Measurements from ENCODE around the gene VSIG4. TPM values are rescaled to one million over a fixed set of nuclear protein-coding genes. Genes with fewer than 3 reads are reported as not detected.

VSIG4 gene
- total and polyA plus RNA-seq, 2 experiments from 2014 or later: not detected

- DNase-seq: no peak
- Histone ChIP-seq H3K4me3 (no peak overlapping the region), H2AFZ (no peak overlapping the region), H3K4me2 (ENCODE audit: unreplicated experiment) (no peak overlapping the region), H3K9me3 (ENCODE audit: low read depth) (no peaks in the 10 kb centered on the region), H3K4me1 (ENCODE audit: insufficient read depth) (no peaks in the 10 kb centered on the region), H3K27me3 (replicated peaks; ENCODE audit: insufficient read depth) (no peaks in the 10 kb centered on the region), H3K79me2 (ENCODE audit: insufficient read depth) (no peaks in the 10 kb centered on the region), H3K9ac (no peak overlapping the region), H3K36me3 (ENCODE audit: low read depth) (no peaks in the 10 kb centered on the region), H3F3A (ENCODE audit: insufficient read depth) (no peaks in the 10 kb centered on the region), H3K9me2 (ENCODE audit: insufficient read depth) (no peaks in the 10 kb centered on the region), H4K20me1 (ENCODE audit: insufficient read depth) (no peaks in the 10 kb centered on the region), H3K27ac (no peak overlapping the region)
- no peak for TF ChIP-seq EZH2phosphoT487 (IDR thresholded peaks at IDR 0.05; ENCODE audit: insufficient read depth, low read depth)
- no peak for TF ChIP-seq EZH2 (IDR thresholded peaks at IDR 0.05; ENCODE audit: insufficient read depth, poor library complexity, severe bottlenecking)
- in situ Hi-C loops (cut with MboI): loop anchor here (25.0 kb wide), 1 partner anchor 702 kb away; no protein-coding TSS in a partner anchor
These were observed 4.2 kb downstream of the VSIG4 start for GRCh38 chrX:66035667-66036066.

- H2AFZ ChIP-seq: no peak overlapping the region
These were observed 9.2 kb downstream of the VSIG4 start for GRCh38 chrX:66030505-66031317.

GRCh38 chrX:66028936-66029335 is 10.9 kb downstream of the VSIG4 start:
- no peak overlapping the region for H3K27ac ChIP-seq
- H3K9me3 ChIP-seq (ENCODE audit: low read depth): no peaks in the 10 kb centered on the region
- in situ Hi-C loops (cut with MboI): loop anchor here (25.0 kb wide), 1 partner anchor 708 kb away; no protein-coding TSS in a partner anchor
- H3K36me3 ChIP-seq (ENCODE audit: low read depth): no peaks in the 10 kb centered on the region
- no peak overlapping the region for H3K4me3 ChIP-seq
- H3K4me1 ChIP-seq (ENCODE audit: insufficient read depth): no peaks in the 10 kb centered on the region
- no peaks in the 10 kb centered on the region for H3K27me3 ChIP-seq (replicated peaks; ENCODE audit: insufficient read depth)
- H2AFZ ChIP-seq: no peak overlapping the region
- no peaks in the 10 kb centered on the region for H3K79me2 ChIP-seq (ENCODE audit: insufficient read depth)
- WGBS, 2 experiments (ENCODE audit: low coverage in 1 of 2, low lambda C conversion rate in 2 of 2, missing lambda C conversion rate in 2 of 2): 31 to 59% methylated on average over 2 of the region's 2 CpGs
- no peaks in the 10 kb centered on the region for H3F3A ChIP-seq (ENCODE audit: insufficient read depth)
- no peak overlapping the region for H3K9ac ChIP-seq
- H3K4me2 ChIP-seq (ENCODE audit: unreplicated experiment): no peak overlapping the region
- H3K9me2 ChIP-seq (ENCODE audit: insufficient read depth): no peaks in the 10 kb centered on the region
- DNase-seq: no peak
- no peaks in the 10 kb centered on the region for H4K20me1 ChIP-seq (ENCODE audit: insufficient read depth)
- TF ChIP-seq EZH2phosphoT487 (IDR thresholded peaks at IDR 0.05; ENCODE audit: insufficient read depth, low read depth): no peak
- TF ChIP-seq EZH2 (IDR thresholded peaks at IDR 0.05; ENCODE audit: insufficient read depth, poor library complexity, severe bottlenecking): no peak

More at GRCh38 chrX:66030505-66031317, 9.2 kb downstream of the VSIG4 start:
- Histone ChIP-seq H3K4me1 (ENCODE audit: insufficient read depth) (no peaks in the 10 kb centered on the region), H3K4me2 (ENCODE audit: unreplicated experiment) (no peak overlapping the region), H3K4me3 (no peak overlapping the region), H3K79me2 (ENCODE audit: insufficient read depth) (no peaks in the 10 kb centered on the region), H3K9ac (no peak overlapping the region), H3K27ac (no peak overlapping the region), H3K27me3 (replicated peaks; ENCODE audit: insufficient read depth) (no peaks in the 10 kb centered on the region), H4K20me1 (ENCODE audit: insufficient read depth) (no peaks in the 10 kb centered on the region), H3K36me3 (ENCODE audit: low read depth) (no peaks in the 10 kb centered on the region), H3K9me2 (ENCODE audit: insufficient read depth) (no peaks in the 10 kb centered on the region), H3K9me3 (ENCODE audit: low read depth) (no peaks in the 10 kb centered on the region), H3F3A (ENCODE audit: insufficient read depth) (no peaks in the 10 kb centered on the region)
- WGBS, 2 experiments (ENCODE audit: low coverage in 1 of 2, low lambda C conversion rate in 2 of 2, missing lambda C conversion rate in 2 of 2): 22 to 23% methylated on average over 7 of the region's 7 CpGs
- peak; percentile 46 for DNase-seq
- TF ChIP-seq EZH2 (IDR thresholded peaks at IDR 0.05; ENCODE audit: insufficient read depth, poor library complexity, severe bottlenecking): no peak
- no peak for TF ChIP-seq EZH2phosphoT487 (IDR thresholded peaks at IDR 0.05; ENCODE audit: insufficient read depth, low read depth)
- in situ Hi-C loops (cut with MboI): loop anchor here (25.0 kb wide), 1 partner anchor 707 kb away; no protein-coding TSS in a partner anchor

- WGBS, 2 experiments (ENCODE audit: low coverage in 1 of 2, low lambda C conversion rate in 2 of 2, missing lambda C conversion rate in 2 of 2): 0% methylated on average over 2 of the region's 2 CpGs
These were observed 15.3 kb downstream of the VSIG4 start for GRCh38 chrX:66024570-66024969.

More at GRCh38 chrX:66024570-66024969, 15.3 kb downstream of the VSIG4 start:
- no peak for DNase-seq
- H3K27me3 ChIP-seq (replicated peaks; ENCODE audit: insufficient read depth): no peaks in the 10 kb centered on the region
- no peaks in the 10 kb centered on the region for H3K9me3 ChIP-seq (ENCODE audit: low read depth)
- no peak overlapping the region for H3K4me2 ChIP-seq (ENCODE audit: unreplicated experiment)
- no peak overlapping the region for H3K27ac ChIP-seq
- H3K9ac ChIP-seq: no peak overlapping the region
- no peaks in the 10 kb centered on the region for H3K36me3 ChIP-seq (ENCODE audit: low read depth)
- H3K4me3 ChIP-seq: no peak overlapping the region
- no peaks in the 10 kb centered on the region for H4K20me1 ChIP-seq (ENCODE audit: insufficient read depth)
- no peaks in the 10 kb centered on the region for H3F3A ChIP-seq (ENCODE audit: insufficient read depth)
- H3K79me2 ChIP-seq (ENCODE audit: insufficient read depth): no peaks in the 10 kb centered on the region
- in situ Hi-C loops (cut with MboI): no loop called here
- no peaks in the 10 kb centered on the region for H3K9me2 ChIP-seq (ENCODE audit: insufficient read depth)
- no peak for TF ChIP-seq EZH2phosphoT487 (IDR thresholded peaks at IDR 0.05; ENCODE audit: insufficient read depth, low read depth)
- no peak for TF ChIP-seq EZH2 (IDR thresholded peaks at IDR 0.05; ENCODE audit: insufficient read depth, poor library complexity, severe bottlenecking)
- no peaks in the 10 kb centered on the region for H3K4me1 ChIP-seq (ENCODE audit: insufficient read depth)
- no peak overlapping the region for H2AFZ ChIP-seq

Measured in GM23248 (cell line).